Endometrial microvascular endothelial cells (primary cell): ENCODE measurements around the gene SLC9C1. TPM values are rescaled to one million over a fixed set of nuclear protein-coding genes. Genes with fewer than 3 reads are reported as not detected.

Experiments used
- in situ Hi-C: cut with HindIII; loops from 2 replicates; pipeline ENCODE4 v1.10.0; 2017; ENCODE audit warnings: low sequenced_read_pairs, low pct_unique_long_range_greater_than_20kb; ENCODE audit errors: inconsistent ontology term
- total RNA-seq: library from RNA; depleted of rRNA; stranded (reverse); fragments of >200 nt; gene quantifications from one replicate; pipeline ENCODE4 v1.2.3, GENCODE V29; 2015; ENCODE audit errors: inconsistent ontology term

Gene SLC9C1
- not detected for total RNA-seq

GRCh38 chr3:112293368-112294321 lies at the start of gene SLC9C1:
Gene SLC9C1 (minus strand): TSS chr3:112294216. CDS start chr3:112286791, 7,425 bp downstream.
- in situ Hi-C loops = no loop called here

- in situ Hi-C loops = no loop called here
Measured at GRCh38 chr3:112341386-112341785, 47.4 kb upstream of the SLC9C1 start.

DNA sequence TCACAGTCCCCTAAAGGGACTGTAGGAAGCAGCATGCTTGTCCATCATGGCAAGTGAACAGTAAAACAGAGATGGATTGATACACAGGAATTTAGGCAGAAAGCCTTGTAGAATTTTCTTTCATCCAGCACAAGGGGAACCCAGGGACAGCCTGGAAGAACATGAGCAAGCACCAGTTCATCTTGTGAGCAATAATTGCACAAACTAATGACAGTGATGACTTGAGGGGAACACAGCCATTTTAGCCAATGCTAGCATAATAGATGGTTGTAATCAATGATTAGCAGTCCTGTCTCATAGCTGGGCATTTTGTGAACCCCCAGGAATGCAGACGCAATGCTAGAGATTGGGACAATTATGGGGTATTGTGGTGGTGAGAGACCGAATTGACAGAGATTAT lies 45.6 kb upstream of the SLC9C1 start:
- in situ Hi-C loops = no loop called here

GRCh38 chr3:112339134-112339533 lies 45.1 kb upstream of the SLC9C1 start:
- in situ Hi-C loops = no loop called here

GRCh38 chr3:112338727-112339056 lies 44.7 kb upstream of the SLC9C1 start:
- in situ Hi-C loops = no loop called here

GRCh38 chr3:112338021-112338726 lies 44.2 kb upstream of the SLC9C1 start:
- in situ Hi-C loops = no loop called here

DNA sequence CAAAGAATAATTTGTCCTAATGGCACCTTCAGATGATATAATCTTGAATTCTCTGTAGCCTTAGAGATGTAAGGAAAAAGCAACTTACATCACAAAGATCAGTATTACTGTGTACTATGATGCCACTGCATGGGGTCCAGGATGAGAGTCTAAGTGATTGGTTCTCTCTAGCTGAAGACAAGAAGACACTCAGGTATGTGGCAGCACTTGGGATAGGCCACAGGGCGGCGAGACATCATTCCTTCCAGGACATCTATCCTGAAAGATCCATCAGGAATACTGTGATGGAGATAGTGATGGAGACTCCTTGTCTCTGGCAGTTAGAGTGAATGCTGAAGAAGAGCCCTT lies 41.4 kb upstream of the SLC9C1 start:
- in situ Hi-C loops = no loop called here

DNA sequence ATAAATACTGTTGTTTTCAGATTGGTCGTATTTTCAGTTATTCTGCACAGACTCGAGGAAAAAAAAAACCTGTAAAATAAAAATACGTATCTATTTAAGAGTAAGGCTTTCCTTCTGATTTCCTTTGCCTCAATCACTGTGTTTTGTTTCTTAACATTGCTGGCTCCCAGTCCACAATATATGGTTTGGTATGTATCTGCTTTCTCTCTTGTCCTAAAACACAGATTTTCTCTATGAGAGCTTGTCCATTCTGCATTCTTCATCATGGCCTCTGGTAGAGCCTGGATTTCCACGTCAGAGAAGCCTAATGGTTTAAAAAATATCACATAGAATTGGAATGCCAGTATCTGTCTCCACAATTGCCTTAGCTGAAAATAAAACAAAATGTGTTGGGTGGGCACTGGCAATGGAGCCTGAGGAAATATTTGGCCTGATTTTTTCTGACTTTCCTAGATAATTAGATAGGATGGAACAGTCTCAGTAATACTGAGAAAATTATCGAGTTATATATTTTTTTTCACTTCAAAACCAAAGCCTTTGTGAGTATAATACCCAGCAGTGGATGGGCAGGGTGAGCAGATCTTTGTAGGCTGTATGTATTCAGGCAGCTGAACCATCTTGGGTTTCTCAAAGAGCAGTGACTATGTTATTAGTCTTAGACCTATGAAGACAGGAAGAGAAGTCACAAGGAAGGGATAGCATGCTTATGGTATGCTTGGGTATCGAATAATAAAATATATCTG lies 40.8 kb upstream of the SLC9C1 start:
- in situ Hi-C loops = no loop called here

GRCh38 chr3:112333381-112334317 lies 39.6 kb upstream of the SLC9C1 start:
- in situ Hi-C loops = no loop called here

DNA sequence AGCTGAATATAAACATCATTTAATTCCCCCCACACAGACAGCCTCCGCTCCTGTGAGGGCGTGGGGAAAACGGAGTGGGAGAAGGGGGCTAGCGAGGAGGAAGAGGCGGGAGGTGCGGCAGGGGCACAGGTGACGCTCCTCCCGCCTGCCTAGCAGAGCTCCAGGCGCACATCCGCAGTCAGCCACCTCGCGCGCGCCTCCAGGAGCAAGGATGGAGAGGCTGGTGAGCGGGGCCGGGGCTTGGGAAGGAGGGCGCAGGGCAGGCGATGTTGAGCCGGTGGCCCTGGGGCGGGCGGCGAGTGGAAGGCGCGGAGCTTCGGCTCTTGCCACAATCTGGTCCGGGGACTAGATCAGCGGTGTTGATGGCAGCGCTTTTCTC lies 39.0 kb upstream of the SLC9C1 start, which contains the start of gene CD200:
TSS of gene CD200 (plus strand) at position 155 of the 379 bp plus-strand sequence. CDS start at position 212, 57 bp downstream.
- in situ Hi-C loops = no loop called here

DNA sequence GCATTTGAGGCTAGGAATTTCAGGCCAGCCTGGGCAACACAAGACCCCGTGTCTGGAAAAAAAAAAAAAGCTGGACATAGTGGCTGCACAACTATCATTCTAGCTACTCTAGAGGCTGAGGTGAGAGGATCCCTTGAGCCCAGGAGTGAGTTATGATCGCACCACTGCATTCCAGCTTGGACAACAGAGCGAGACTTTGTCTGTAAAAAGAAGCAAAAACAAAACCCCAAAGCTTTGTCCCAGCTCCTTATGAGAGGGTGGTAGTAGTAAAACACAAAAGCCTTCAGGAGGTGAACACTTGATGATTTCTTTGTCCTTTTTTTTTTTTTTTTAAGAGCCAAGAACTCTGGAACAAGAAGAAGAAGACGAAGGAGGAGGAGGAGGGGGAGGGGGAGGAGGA lies 37.8 kb upstream of the SLC9C1 start:
- in situ Hi-C loops = no loop called here

GRCh38 chr3:112327371-112327951 lies 33.4 kb upstream of the SLC9C1 start:
- in situ Hi-C loops = no loop called here

GRCh38 chr3:112321867-112322652 lies 28.0 kb upstream of the SLC9C1 start:
- in situ Hi-C loops = loop anchor here (25.0 kb wide), 1 partner anchor 190 kb away; no protein-coding TSS in a partner anchor

DNA sequence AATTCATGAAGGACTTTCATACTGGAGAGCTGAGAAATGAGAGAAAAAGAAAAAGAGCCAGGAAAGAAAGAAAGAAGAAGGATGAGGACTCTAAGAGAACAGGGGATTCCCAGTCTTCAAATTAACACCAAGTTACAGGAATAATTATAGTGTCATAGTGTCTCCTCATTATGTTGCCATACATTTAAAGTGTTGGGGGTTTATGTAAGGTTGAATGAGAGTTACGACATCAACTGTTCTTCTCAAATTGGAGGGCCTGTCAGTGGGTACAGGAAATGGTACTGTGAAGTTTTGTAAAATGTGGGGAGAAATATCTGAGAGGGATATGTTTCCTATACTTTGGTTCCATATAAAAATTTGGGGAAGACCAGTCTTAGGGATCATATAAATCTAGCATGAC lies 26.7 kb upstream of the SLC9C1 start:
- in situ Hi-C loops = loop anchor here (25.0 kb wide), 1 partner anchor 192 kb away; no protein-coding TSS in a partner anchor

DNA sequence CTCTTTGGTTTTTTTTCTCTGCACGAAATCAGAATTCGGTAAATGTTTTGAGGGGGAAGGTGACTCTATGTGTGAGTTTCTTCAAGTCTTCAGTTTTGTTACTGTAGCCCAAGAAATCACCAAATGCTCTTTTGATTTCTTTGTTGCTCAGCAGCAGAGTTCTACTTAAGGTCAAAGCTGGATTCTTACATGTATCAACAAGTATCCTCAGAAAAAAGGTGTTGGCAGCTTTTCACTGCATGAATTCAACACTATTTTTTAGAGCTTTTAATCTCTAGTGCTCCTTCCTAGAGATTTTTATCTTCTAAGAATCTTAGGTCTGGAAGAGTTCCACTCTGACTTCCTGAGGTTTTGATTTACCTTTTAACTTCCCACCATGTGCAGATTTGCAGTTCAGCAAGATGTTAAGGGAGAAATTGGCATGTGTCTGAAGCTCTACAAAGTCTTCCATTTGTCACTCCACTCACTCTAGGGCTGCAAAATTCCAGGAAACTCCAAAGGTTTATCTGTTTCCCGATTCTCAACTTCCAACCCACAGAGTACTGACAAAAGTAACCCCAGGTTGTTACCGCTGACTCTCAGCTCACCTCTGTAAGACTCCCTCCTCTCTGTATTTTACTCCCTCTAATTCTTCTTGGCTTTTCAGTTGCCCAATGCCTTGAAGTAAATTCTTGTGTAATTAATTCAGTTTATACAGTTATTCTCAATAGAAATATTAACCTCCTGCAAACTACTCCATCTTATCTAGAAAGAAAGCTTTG lies 25.7 kb upstream of the SLC9C1 start:
- in situ Hi-C loops = loop anchor here (25.0 kb wide), 1 partner anchor 193 kb away; no protein-coding TSS in a partner anchor

GRCh38 chr3:112315791-112316190 lies 21.8 kb upstream of the SLC9C1 start:
- in situ Hi-C loops = loop anchor here (25.0 kb wide), 1 partner anchor 197 kb away; no protein-coding TSS in a partner anchor
